GM19035 (cell line): Measurements from ENCODE around the gene CCNF.

Experiments used
- ATAC-seq: cut with Tn5 transposase; IDR thresholded peaks from one replicate; pipeline ENCODE4 v1.9.1; 2021; ENCODE audit not compliant: unreplicated experiment

Gene CCNF

GRCh38 chr16:2483939-2484897, 55.0 kb downstream of the CCNF start:
- ATAC-seq = no peak

GRCh38 chr16:2484898-2485508, 55.8 kb downstream of the CCNF start:
- no peak for ATAC-seq

GRCh38 chr16:2485811-2486507, 56.7 kb downstream of the CCNF start:
- no peak for ATAC-seq

- ATAC-seq = no peak
These were observed 57.6 kb downstream of the CCNF start for GRCh38 chr16:2486645-2487516.

GRCh38 chr16:2487517-2487842, 58.2 kb downstream of the CCNF start:
- ATAC-seq = no peak

- ATAC-seq = no peak
These were observed 58.8 kb downstream of the CCNF start for GRCh38 chr16:2487903-2488531.

- ATAC-seq = no peak
These were observed 60.3 kb downstream of the CCNF start for GRCh38 chr16:2489581-2489980.

- ATAC-seq = no peak
These were observed 61.2 kb downstream of the CCNF start for GRCh38 chr16:2490190-2491105.

GRCh38 chr16:2492292-2492691, 63.0 kb downstream of the CCNF start:
- ATAC-seq = no peak

- ATAC-seq = no peak
These were observed 64.4 kb downstream of the CCNF start for GRCh38 chr16:2493605-2494004.

GRCh38 chr16:2494616-2495015, 65.4 kb downstream of the CCNF start:
- ATAC-seq = no peak

- no peak for ATAC-seq
These were observed 65.8 kb downstream of the CCNF start for GRCh38 chr16:2495041-2495440.

- ATAC-seq = no peak
These were observed 67.2 kb downstream of the CCNF start for GRCh38 chr16:2496223-2497115.

GRCh38 chr16:2497116-2497630, 67.9 kb downstream of the CCNF start:
- no peak for ATAC-seq

GRCh38 chr16:2497695-2498484, 68.6 kb downstream of the CCNF start:
- no peak for ATAC-seq

- no peak for ATAC-seq
These were observed 69.4 kb downstream of the CCNF start for GRCh38 chr16:2498531-2499253.

- ATAC-seq = no peak
These were observed 70.2 kb downstream of the CCNF start for GRCh38 chr16:2499454-2499853.
